Measurements from ENCODE around the gene KRTAP4-6.

- TF ChIP-seq CTCF (IDR thresholded peaks at IDR 0.05) = no peak
- TF ChIP-seq POLR2A (IDR thresholded peaks at IDR 0.05) = no peak
Observed at GRCh38 chr17:41176744-41177387, 36.5 kb upstream of the KRTAP4-6 start.
